Measurements from ENCODE around the gene PPP3CA.

GRCh38 chr4:101086801-101087586 lies 260.3 kb downstream of the PPP3CA start:
- TF ChIP-seq, protein P1, sequence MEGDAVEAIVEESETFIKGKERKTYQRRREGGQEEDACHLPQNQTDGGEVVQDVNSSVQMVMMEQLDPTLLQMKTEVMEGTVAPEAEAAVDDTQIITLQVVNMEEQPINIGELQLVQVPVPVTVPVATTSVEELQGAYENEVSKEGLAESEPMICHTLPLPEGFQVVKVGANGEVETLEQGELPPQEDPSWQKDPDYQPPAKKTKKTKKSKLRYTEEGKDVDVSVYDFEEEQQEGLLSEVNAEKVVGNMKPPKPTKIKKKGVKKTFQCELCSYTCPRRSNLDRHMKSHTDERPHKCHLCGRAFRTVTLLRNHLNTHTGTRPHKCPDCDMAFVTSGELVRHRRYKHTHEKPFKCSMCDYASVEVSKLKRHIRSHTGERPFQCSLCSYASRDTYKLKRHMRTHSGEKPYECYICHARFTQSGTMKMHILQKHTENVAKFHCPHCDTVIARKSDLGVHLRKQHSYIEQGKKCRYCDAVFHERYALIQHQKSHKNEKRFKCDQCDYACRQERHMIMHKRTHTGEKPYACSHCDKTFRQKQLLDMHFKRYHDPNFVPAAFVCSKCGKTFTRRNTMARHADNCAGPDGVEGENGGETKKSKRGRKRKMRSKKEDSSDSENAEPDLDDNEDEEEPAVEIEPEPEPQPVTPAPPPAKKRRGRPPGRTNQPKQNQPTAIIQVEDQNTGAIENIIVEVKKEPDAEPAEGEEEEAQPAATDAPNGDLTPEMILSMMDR (IDR thresholded peaks at IDR 0.05), result no peak
- no peak for TF ChIP-seq POLR2A (IDR thresholded peaks at IDR 0.05)

All from right lobe of liver (tissue), 4 donors.